Measurements from ENCODE around the gene CCDC86. TPM values are rescaled to one million over a fixed set of nuclear protein-coding genes. Genes with fewer than 3 reads are reported as not detected.

CCDC86 gene
- total RNA-seq, 4 donors from 2014 or later, result 11.6 to 29.5 (median 21.8) TPM

- H3K36me3 ChIP-seq, result peaks cover 26 to 58% (median 55%) of the 10 kb centered on the region in 4 donors
- DNase-seq (ENCODE audit: extremely low spot score), result no peak
- H3K4me3 ChIP-seq, result no peak overlapping the region
- peaks cover 0 to 31% (median 0%) of the 10 kb centered on the region in 4 donors for H3K27me3 ChIP-seq
- no peaks in the 10 kb centered on the region for H3K9me3 ChIP-seq
- WGBS, result 65% methylated on average over 30 of the region's 78 CpGs
- H3K4me1 ChIP-seq, result peaks cover 0 to 12% (median 5%) of the 10 kb centered on the region in 4 donors
- no peak overlapping the region for H3K27ac ChIP-seq (replicated peaks in 1 of 4)
- intact Hi-C loops (cut with DNase I), result no loop called here
- TF ChIP-seq EP300 (IDR thresholded peaks at IDR 0.05) (no peak), CTCF (IDR thresholded peaks at IDR 0.05) (no peak), POLR2AphosphoS5 (IDR thresholded peaks at IDR 0.05) (no peak), POLR2A (IDR thresholded peaks at IDR 0.05; ENCODE audit: low read depth) (no peak)
Measured at GRCh38 chr11:60852117-60852981, 10.4 kb downstream of the CCDC86 start.

- DNase-seq (ENCODE audit: extremely low spot score), result no peak
- intact Hi-C loops (cut with DNase I), result no loop called here
- Histone ChIP-seq H3K27ac (replicated peaks in 1 of 4) (no peak overlapping the region), H3K4me1 (peaks cover 0 to 12% (median 5%) of the 10 kb centered on the region in 4 donors), H3K36me3 (peaks cover 20 to 49% (median 46%) of the 10 kb centered on the region in 4 donors), H3K9me3 (no peaks in the 10 kb centered on the region), H3K27me3 (peaks cover 0 to 31% (median 0%) of the 10 kb centered on the region in 4 donors), H3K4me3 (no peak overlapping the region)
- TF ChIP-seq POLR2AphosphoS5 (IDR thresholded peaks at IDR 0.05) (no peak), POLR2A (IDR thresholded peaks at IDR 0.05; ENCODE audit: low read depth) (no peak), EP300 (IDR thresholded peaks at IDR 0.05) (no peak), CTCF (IDR thresholded peaks at IDR 0.05) (no peak)
- 95% methylated on average over 29 of the region's 68 CpGs for WGBS
Measured at GRCh38 chr11:60852982-60853950, 11.4 kb downstream of the CCDC86 start.

GRCh38 chr11:60854140-60854846 lies 12.4 kb downstream of the CCDC86 start:
- TF ChIP-seq EP300 (IDR thresholded peaks at IDR 0.05) (no peak), POLR2AphosphoS5 (IDR thresholded peaks at IDR 0.05) (no peak), POLR2A (IDR thresholded peaks at IDR 0.05; ENCODE audit: low read depth) (no peak), CTCF (IDR thresholded peaks at IDR 0.05) (no peak)
- 74% methylated on average over 8 of the region's 8 CpGs for WGBS

More at GRCh38 chr11:60854140-60854846, 12.4 kb downstream of the CCDC86 start:
- intact Hi-C loops (cut with DNase I), result no loop called here
- Histone ChIP-seq H3K27me3 (peaks cover 0 to 31% (median 0%) of the 10 kb centered on the region in 4 donors), H3K9me3 (no peaks in the 10 kb centered on the region), H3K4me3 (no peak overlapping the region), H3K27ac (replicated peaks in 1 of 4) (no peak overlapping the region), H3K36me3 (peaks cover 19 to 39% (median 36%) of the 10 kb centered on the region in 4 donors), H3K4me1 (peaks cover 0 to 12% (median 5%) of the 10 kb centered on the region in 4 donors)
- no peak for DNase-seq (ENCODE audit: extremely low spot score)
